Neural cell (in vitro differentiated cells): ENCODE measurements around the gene CHST11. TPM values are rescaled to one million over a fixed set of nuclear protein-coding genes. Genes with fewer than 3 reads are reported as not detected.

Experiments
- H2AFZ ChIP-seq: fragments of 200-600, 300-800 bp; sonication (generic), shearing (Covaris generic); 2 replicates; pipeline ENCODE4 v1.6.0; 2014; ENCODE audit warnings: low read depth, mild to moderate bottlenecking, antibody characterized with exemption, low read length, moderate library complexity
- H3F3A ChIP-seq: fragments of 200-600 bp; shearing (Covaris generic); 2 replicates; pipeline ENCODE4 v1.6.1; 2016; ENCODE audit warnings: mild to moderate bottlenecking, moderate library complexity, mixed read lengths, antibody characterized with exemption, low read length; ENCODE audit not compliant: insufficient read depth, poor library complexity, severe bottlenecking
- H3K27ac ChIP-seq: fragments of 200-600, 300-800 bp; sonication (generic), shearing (Covaris generic); 2 replicates; pipeline ENCODE4 v1.5.1; 2014; ENCODE audit warnings: mild to moderate bottlenecking, low read length, moderate library complexity
- H3K27me3 ChIP-seq: fragments of 300-800, 200-600 bp; sonication (generic), shearing (Covaris generic); 2 replicates; pipeline ENCODE4 v1.6.0; 2014; ENCODE audit warnings: mild to moderate bottlenecking, low read depth, low read length, moderate library complexity; ENCODE audit not compliant: insufficient read depth
- H3K36me3 ChIP-seq: fragments of 300-800, 200-600 bp; sonication (generic), shearing (Covaris generic); 2 replicates; pipeline ENCODE4 v1.5.1; 2014; ENCODE audit warnings: mild to moderate bottlenecking, antibody characterized with exemption, low read length, moderate library complexity; ENCODE audit not compliant: insufficient read depth
- H3K4me2 ChIP-seq: fragments of 300-800, 200-600 bp; sonication (generic), shearing (Covaris generic); 2 replicates; pipeline ENCODE4 v1.6.0; 2014; ENCODE audit warnings: mild to moderate bottlenecking, low read length
- H3K4me3 ChIP-seq: fragments of 300-800, 200-600 bp; sonication (generic), shearing (Covaris generic); 2 replicates; pipeline ENCODE4 v1.5.1; 2014; ENCODE audit warnings: mild to moderate bottlenecking, low read length, moderate library complexity
- H3K79me2 ChIP-seq: fragments of 200-600 bp; shearing (Covaris generic); replicated peaks from 2 replicates; pipeline ENCODE4 v1.6.0; 2014; ENCODE audit warnings: mild to moderate bottlenecking, low read length, moderate library complexity; ENCODE audit not compliant: insufficient read depth
- H3K9ac ChIP-seq: fragments of 300-800, 200-600 bp; sonication (generic), shearing (Covaris generic); 2 replicates; pipeline ENCODE4 v1.6.1; 2016; ENCODE audit warnings: mild to moderate bottlenecking, low read length, mixed read lengths
- H3K9me2 ChIP-seq: fragments of 200-600 bp; shearing (Covaris generic); 2 replicates; pipeline ENCODE4 v1.6.1; 2016; ENCODE audit warnings: mild to moderate bottlenecking, low read length, mixed read lengths; ENCODE audit not compliant: insufficient read depth
- H3K9me3 ChIP-seq: fragments of 200-600, 300-800 bp; sonication (generic), shearing (Covaris generic); 2 replicates; pipeline ENCODE4 v1.6.1; 2016; ENCODE audit warnings: mild to moderate bottlenecking, mixed run types, low read length, moderate library complexity, mixed read lengths
- H4K20me1 ChIP-seq: fragments of 200-600 bp; shearing (Covaris generic); 2 replicates; pipeline ENCODE4 v1.6.1; 2016; ENCODE audit warnings: mild to moderate bottlenecking, mixed run types; ENCODE audit not compliant: insufficient read depth
- CTCF ChIP-seq: fragments of 450-650 bp; IDR thresholded peaks from 2 replicates; pipeline ENCODE4 v1.5.1; 2014; ENCODE audit warnings: antibody characterized with exemption, mild to moderate bottlenecking, moderate library complexity; ENCODE audit not compliant: poor library complexity, severe bottlenecking
- EP300 ChIP-seq: fragments of 450-650 bp; conservative IDR thresholded peaks from 2 replicates; pipeline ENCODE4 v1.6.1; 2014; ENCODE audit warnings: antibody characterized with exemption, mild to moderate bottlenecking, moderate library complexity; ENCODE audit not compliant: poor library complexity, severe bottlenecking
- EZH2 ChIP-seq: fragments of 200-600, 300-800 bp; shearing (Covaris generic), sonication (generic); IDR thresholded peaks from 2 replicates; pipeline ENCODE4 v1.6.1; 2014; ENCODE audit warnings: antibody characterized with exemption, low read length, borderline replicate concordance, mild to moderate bottlenecking; ENCODE audit not compliant: insufficient read depth, poor library complexity, severe bottlenecking
- MXI1 ChIP-seq: fragments of 450-650 bp; conservative IDR thresholded peaks from 2 replicates; pipeline ENCODE4 v1.6.1; 2014; ENCODE audit warnings: antibody characterized with exemption, mild to moderate bottlenecking; ENCODE audit not compliant: poor library complexity, severe bottlenecking
- POLR2AphosphoS5 ChIP-seq: IDR thresholded peaks from 2 replicates; pipeline ENCODE4 v1.6.1; 2012
- RAD21 ChIP-seq: fragments of 450-650 bp; conservative IDR thresholded peaks from 2 replicates; pipeline ENCODE4 v1.6.1; 2014; ENCODE audit warnings: antibody characterized with exemption, mild to moderate bottlenecking, moderate library complexity
- REST ChIP-seq: IDR thresholded peaks from 2 replicates; pipeline ENCODE4 v1.6.1; 2012; ENCODE audit warnings: borderline replicate concordance
- SMC3 ChIP-seq: fragments of 450-650 bp; conservative IDR thresholded peaks from 2 replicates; pipeline ENCODE4 v1.6.1; 2014; ENCODE audit warnings: antibody characterized with exemption, mild to moderate bottlenecking, moderate library complexity; ENCODE audit not compliant: poor library complexity
- TAF1 ChIP-seq: IDR thresholded peaks from 2 replicates; pipeline ENCODE4 v1.6.1; 2012; ENCODE audit warnings: low read depth
- polyA plus RNA-seq: library from polyadenylated mRNA; depleted of rRNA; stranded (reverse); fragments of >200 nt; gene quantifications from 2 replicates; pipeline ENCODE4 v1.2.3, GENCODE V29; 2014

CHST11 gene
- polyA plus RNA-seq, 1 donor from 2014 or later, result 15.0 TPM

GRCh38 chr12:104598342-104599271 lies 141.9 kb downstream of the CHST11 start:
- no peaks in the 10 kb centered on the region for H4K20me1 ChIP-seq
- no peaks in the 10 kb centered on the region for H3K36me3 ChIP-seq
- no peak overlapping the region for H3K27ac ChIP-seq
- H2AFZ ChIP-seq, result no peak overlapping the region
- peaks cover 6% of the 10 kb centered on the region for H3K79me2 ChIP-seq
- H3K9me3 ChIP-seq, result no peaks in the 10 kb centered on the region
- H3K4me2 ChIP-seq, result no peak overlapping the region
- H3F3A ChIP-seq, result no peaks in the 10 kb centered on the region
- no peaks in the 10 kb centered on the region for H3K27me3 ChIP-seq
- no peaks in the 10 kb centered on the region for H3K9me2 ChIP-seq
- H3K9ac ChIP-seq, result no peak overlapping the region
- TF ChIP-seq RAD21 (no peak), CTCF (no peak), EP300 (no peak), POLR2AphosphoS5 (no peak), SMC3 (no peak), TAF1 (no peak), EZH2 (no peak)
- no peak overlapping the region for H3K4me3 ChIP-seq

GRCh38 chr12:104599272-104600035 lies 142.7 kb downstream of the CHST11 start:
- Histone ChIP-seq H3K27ac (no peak overlapping the region), H3F3A (no peaks in the 10 kb centered on the region)
- TF ChIP-seq CTCF, result no peak
- no peak for TF ChIP-seq RAD21
- TF ChIP-seq SMC3, result no peak
- no peak for TF ChIP-seq EZH2
- TF ChIP-seq EP300, result no peak
- TF ChIP-seq POLR2AphosphoS5, result no peak
- no peak for TF ChIP-seq MXI1
- TF ChIP-seq TAF1, result no peak
- TF ChIP-seq REST, result no peak

More at GRCh38 chr12:104599272-104600035, 142.7 kb downstream of the CHST11 start:
- H2AFZ ChIP-seq, result no peak overlapping the region
- no peaks in the 10 kb centered on the region for H3K36me3 ChIP-seq
- no peak overlapping the region for H3K9ac ChIP-seq
- H3K9me2 ChIP-seq, result no peaks in the 10 kb centered on the region
- H3K4me3 ChIP-seq, result no peak overlapping the region
- H3K27me3 ChIP-seq, result no peaks in the 10 kb centered on the region
- H3K4me2 ChIP-seq, result no peak overlapping the region
- H3K79me2 ChIP-seq, result peaks cover 6% of the 10 kb centered on the region
- H4K20me1 ChIP-seq, result no peaks in the 10 kb centered on the region
- H3K9me3 ChIP-seq, result no peaks in the 10 kb centered on the region
